HCT116 (cell line): ENCODE measurements around the gene EVI5. TPM values are rescaled to one million over a fixed set of nuclear protein-coding genes. Genes with fewer than 3 reads are reported as not detected.

Experiments
- ATAC-seq: fragments of 200-7000 bp; cut with Tn5 transposase; 2 replicates; pipeline ENCODE4 v1.9.1; 2020; ENCODE audit warnings: mild to moderate bottlenecking, moderate library complexity
- BruUV-seq: library from RNA; stranded (reverse); fragments of 400-500 nt; replicated peaks from 2 replicates; lab custom pipeline; 2021; lab: Mats Ljungman, UMichigan
- CTCF ChIA-PET: fragments of 300-600 bp; sonication (Branson Sonifier 250); formaldehyde crosslinking; loops from one replicate; lab custom pipeline; 2021; ENCODE audit warnings: antibody characterized with exemption; lab: Charles Lee
- POLR2A ChIA-PET: fragments of 300-600, 350-600 bp; sonication (Branson Sonifier 250); formaldehyde crosslinking; loops from one replicate; lab custom pipeline; 2021; ENCODE audit warnings: antibody characterized with exemption; lab: Charles Lee
- RAD21 ChIA-PET, 2 experiments: fragments of 300-600 bp; sonication (Branson Sonifier 250); formaldehyde crosslinking; loops; one replicate each; lab custom pipeline; 2023; ENCODE audit warnings: low total read pairs in 2 of 2; ENCODE audit not compliant: uncharacterized antibody in 2 of 2, unreplicated experiment in 2 of 2, low non-redundant PET in 1 of 2; lab: Charles Lee
- DNase-seq: peaks from one replicate; pipeline ENCODE4 v3.0.0-alpha.2; 2010; ENCODE audit warnings: low read depth, low spot score
- H2AFZ ChIP-seq: fragments of 200-600 bp; shearing (Covaris generic), sonication (generic); 2 replicates; pipeline ENCODE4 v1.6.1; 2017; ENCODE audit warnings: low read depth, mixed run types, mixed read lengths, antibody characterized with exemption, low read length; ENCODE audit not compliant: poor library complexity, severe bottlenecking
- H3K27ac ChIP-seq: 2 replicates; pipeline ENCODE4 v1.5.1; 2012; ENCODE audit warnings: low read depth, low read length
- H3K27me3 ChIP-seq: fragments of 200-600 bp; sonication (generic); 2 replicates; pipeline ENCODE4 v1.6.1; 2016; ENCODE audit warnings: mixed run types, low read length, mixed read lengths; ENCODE audit not compliant: insufficient read depth
- H3K36me3 ChIP-seq, 2 experiments: fragments of 200-500 bp in 1 of 2; fragments of 200-600 bp in 1 of 2; sonication (Bioruptor generic) in 1 of 2; sonication (generic) in 1 of 2; 2 replicates each; pipeline versions ENCODE4 v1.5.1 to v1.6.1; 2014 to 2016; ENCODE audit warnings: low read length in 2 of 2, inconsistent platforms in 1 of 2, mixed read lengths in 1 of 2, mixed run types in 1 of 2; ENCODE audit not compliant: insufficient read depth in 2 of 2, control insufficient read depth in 1 of 2
- H3K4me1 ChIP-seq, 2 experiments: fragments of 200-600 bp in 1 of 2; sonication (generic) in 1 of 2; 2 replicates each; pipeline versions ENCODE4 v1.5.1 to v1.6.1; 2012 to 2017; ENCODE audit warnings: low read length in 2 of 2, inconsistent platforms in 1 of 2, mild to moderate bottlenecking in 1 of 2, mixed read lengths in 1 of 2, mixed run types in 1 of 2, moderate library complexity in 1 of 2; ENCODE audit not compliant: insufficient read depth in 2 of 2, control insufficient read depth in 1 of 2
- H3K4me2 ChIP-seq: fragments of 200-600 bp; sonication (generic); 2 replicates; pipeline ENCODE4 v1.6.1; 2017; ENCODE audit warnings: mixed run types, low read length, mixed read lengths
- H3K4me3 ChIP-seq, 2 experiments: fragments of 200-600 bp in 1 of 2; sonication (generic) in 1 of 2; replicated peaks in 1 of 2; 2 replicates each; pipeline ENCODE4 v1.5.1; 2011 to 2016; ENCODE audit warnings: low read length in 2 of 2, control low read depth in 1 of 2, low read depth in 1 of 2, mild to moderate bottlenecking in 1 of 2, mixed read lengths in 1 of 2, mixed run types in 1 of 2
- H3K79me2 ChIP-seq: fragments of 200-600 bp; sonication (generic); 2 replicates; pipeline ENCODE4 v1.6.1; 2017; ENCODE audit warnings: mild to moderate bottlenecking, mixed run types, low read length, moderate library complexity, mixed read lengths; ENCODE audit not compliant: insufficient read depth
- H3K9ac ChIP-seq: fragments of 200-600 bp; sonication (generic); 2 replicates; pipeline ENCODE4 v1.6.1; 2016; ENCODE audit warnings: low read length, mixed read lengths
- H3K9me2 ChIP-seq: fragments of 200-600 bp; sonication (generic), shearing (Covaris generic); 2 replicates; pipeline ENCODE4 v1.6.1; 2017; ENCODE audit warnings: mixed run types, mild to moderate bottlenecking, moderate library complexity; ENCODE audit not compliant: insufficient read depth
- H3K9me3 ChIP-seq, 2 experiments: fragments of 200-500 bp in 1 of 2; fragments of 200-600 bp in 1 of 2; sonication (Bioruptor generic) in 1 of 2; sonication (generic) in 1 of 2; 2 replicates each; pipeline ENCODE4 v1.6.1; 2014 to 2017; ENCODE audit warnings: low read length in 2 of 2, mixed read lengths in 2 of 2, inconsistent platforms in 1 of 2, low read depth in 1 of 2, mild to moderate bottlenecking in 1 of 2, mixed run types in 1 of 2, moderate library complexity in 1 of 2; ENCODE audit not compliant: control insufficient read depth in 1 of 2, insufficient read depth in 1 of 2
- H4K20me1 ChIP-seq: fragments of 200-600 bp; sonication (generic), shearing (Covaris generic); 2 replicates; pipeline ENCODE4 v1.6.1; 2017; ENCODE audit warnings: mixed run types, mild to moderate bottlenecking, moderate library complexity; ENCODE audit not compliant: insufficient read depth
- EGR1 ChIP-seq: IDR thresholded peaks from 2 replicates; pipeline ENCODE4 v1.6.1; 2012; ENCODE audit warnings: low read depth
- EZH2phosphoT487 ChIP-seq: fragments of 200-600 bp; IDR thresholded peaks from 2 replicates; pipeline ENCODE4 v1.6.1; 2018; ENCODE audit warnings: antibody characterized with exemption, borderline replicate concordance
- FOSL1 ChIP-seq: IDR thresholded peaks from 2 replicates; pipeline ENCODE4 v1.6.1; 2012; ENCODE audit warnings: low read depth
- MAX ChIP-seq: IDR thresholded peaks from 2 replicates; pipeline ENCODE4 v1.6.1; 2012
- SRF ChIP-seq: IDR thresholded peaks from 2 replicates; pipeline ENCODE4 v1.6.1; 2012; ENCODE audit warnings: low read depth
- ZNF274 ChIP-seq: fragments of 200-500 bp; sonication (Bioruptor generic); IDR thresholded peaks from 2 replicates; pipeline ENCODE4 v1.6.1; 2014; ENCODE audit warnings: mild to moderate bottlenecking, low read depth, low read length, inconsistent platforms
- intact Hi-C: fragments of 100-400 bp; cut with micrococcal nuclease; formaldehyde crosslinking; loops from 2 replicates; pipeline ENCODE4 v1.10.0; 2022
- total RNA-seq: library from RNA; stranded (reverse); gene quantifications from one replicate; pipeline ENCODE4 v1.2.1, GENCODE V29; 2021; ENCODE audit not compliant: unreplicated experiment
- TF ChIP-seq, protein P1 (sequence below): IDR thresholded peaks from 2 replicates; pipeline ENCODE4 v1.6.1; 2011; ENCODE audit warnings: mild to moderate bottlenecking, low read length, moderate library complexity; ENCODE audit not compliant: insufficient replicate concordance; ENCODE audit errors: extremely low read depth
- TF ChIP-seq, protein P2 (sequence below): IDR thresholded peaks from 2 replicates; pipeline ENCODE4 v1.6.1; 2012

The EVI5 gene
- total RNA-seq, 1 experiment from 2014 or later: 21.8 TPM

DNA sequence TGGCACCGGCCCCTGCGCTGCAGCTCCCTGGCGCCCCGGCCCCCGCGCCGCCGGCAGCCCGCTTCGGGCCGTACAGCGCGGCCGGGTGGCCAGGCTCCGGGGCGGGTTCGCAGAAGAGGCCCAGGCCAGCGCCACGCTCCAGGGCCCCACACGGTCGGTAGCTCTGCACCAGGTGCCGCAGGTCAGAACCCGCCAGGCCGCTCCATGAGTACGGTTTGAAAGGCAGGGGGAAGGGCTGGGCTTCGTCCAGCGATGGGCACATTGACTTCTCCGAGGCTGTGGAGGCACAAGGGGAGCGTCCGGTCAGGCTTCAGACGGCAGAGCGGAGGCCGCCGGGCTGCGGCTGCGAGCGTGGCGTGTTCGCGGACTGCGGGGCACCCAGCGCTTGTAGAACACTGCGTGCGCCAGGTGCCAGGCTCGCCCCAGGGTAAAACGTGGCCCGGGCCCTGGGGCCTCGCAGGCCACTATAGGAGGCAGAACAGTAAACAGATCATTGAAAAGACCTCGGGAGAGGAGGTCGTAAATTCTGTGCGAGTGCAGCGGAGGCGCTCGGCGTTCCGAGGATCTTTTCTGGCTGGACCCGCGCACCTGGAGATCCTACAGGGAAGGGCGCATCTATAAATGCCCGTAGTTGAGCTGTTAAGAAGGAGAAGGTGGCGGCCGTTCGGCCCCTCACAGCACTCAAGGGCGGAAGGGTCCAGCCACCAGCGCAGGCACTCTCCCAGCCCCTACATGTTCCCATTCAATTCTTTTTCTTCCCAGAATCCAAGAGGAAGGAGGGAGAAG is 303.9 kb downstream of the EVI5 start:
- no TSS peak for BruUV-seq
- Histone ChIP-seq H4K20me1 (no peaks in the 10 kb centered on the region), H3K36me3 (no peaks in the 10 kb centered on the region), H2AFZ (no peak overlapping the region), H3K27ac (no peak overlapping the region), H3K4me3 (no peak overlapping the region), H3K9me2 (no peaks in the 10 kb centered on the region), H3K9ac (no peak overlapping the region), H3K27me3 (no peaks in the 10 kb centered on the region), H3K9me3 (no peaks in the 10 kb centered on the region), H3K79me2 (no peaks in the 10 kb centered on the region), H3K4me2 (no peak overlapping the region), H3K4me1 (peaks cover 7 to 12% of the 10 kb centered on the region in 2 experiments)
- TF ChIP-seq EZH2phosphoT487: no peak
- TF ChIP-seq ZNF274: no peak
- TF ChIP-seq, protein P1, sequence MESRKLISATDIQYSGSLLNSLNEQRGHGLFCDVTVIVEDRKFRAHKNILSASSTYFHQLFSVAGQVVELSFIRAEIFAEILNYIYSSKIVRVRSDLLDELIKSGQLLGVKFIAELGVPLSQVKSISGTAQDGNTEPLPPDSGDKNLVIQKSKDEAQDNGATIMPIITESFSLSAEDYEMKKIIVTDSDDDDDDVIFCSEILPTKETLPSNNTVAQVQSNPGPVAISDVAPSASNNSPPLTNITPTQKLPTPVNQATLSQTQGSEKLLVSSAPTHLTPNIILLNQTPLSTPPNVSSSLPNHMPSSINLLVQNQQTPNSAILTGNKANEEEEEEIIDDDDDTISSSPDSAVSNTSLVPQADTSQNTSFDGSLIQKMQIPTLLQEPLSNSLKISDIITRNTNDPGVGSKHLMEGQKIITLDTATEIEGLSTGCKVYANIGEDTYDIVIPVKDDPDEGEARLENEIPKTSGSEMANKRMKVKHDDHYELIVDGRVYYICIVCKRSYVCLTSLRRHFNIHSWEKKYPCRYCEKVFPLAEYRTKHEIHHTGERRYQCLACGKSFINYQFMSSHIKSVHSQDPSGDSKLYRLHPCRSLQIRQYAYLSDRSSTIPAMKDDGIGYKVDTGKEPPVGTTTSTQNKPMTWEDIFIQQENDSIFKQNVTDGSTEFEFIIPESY: no peak
- TF ChIP-seq FOSL1: no peak
- no peak for TF ChIP-seq MAX
- no peak for TF ChIP-seq EGR1
- no peak for TF ChIP-seq SRF
- TF ChIP-seq, protein P2, sequence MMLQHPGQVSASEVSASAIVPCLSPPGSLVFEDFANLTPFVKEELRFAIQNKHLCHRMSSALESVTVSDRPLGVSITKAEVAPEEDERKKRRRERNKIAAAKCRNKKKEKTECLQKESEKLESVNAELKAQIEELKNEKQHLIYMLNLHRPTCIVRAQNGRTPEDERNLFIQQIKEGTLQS: no peak
- RAD21 ChIA-PET: no interaction called here
- DNase-seq (no peak), ATAC-seq (no peak)
- intact Hi-C loops: no loop called here
- CTCF ChIA-PET: no interaction called here
- POLR2A ChIA-PET: no interaction called here
